ENCODE measurements around the gene PIWIL4.

The PIWIL4 gene

GRCh38 chr11:94666792-94667721 is 99.9 kb downstream of the PIWIL4 start:
- DNase-seq, result no peak

GRCh38 chr11:94668212-94668793 is 101.1 kb downstream of the PIWIL4 start:
- DNase-seq, result no peak

- DNase-seq, result no peak
Observed at GRCh38 chr11:94669023-94669422, 101.9 kb downstream of the PIWIL4 start.
